Immature natural killer cell (primary cell): Measurements from ENCODE around the gene CXCL10. TPM values are rescaled to one million over a fixed set of nuclear protein-coding genes. Genes with fewer than 3 reads are reported as not detected.
"Not testable (repeated sequence)": the region's sequence is repeated elsewhere in the genome, so short reads cannot be mapped to it uniquely, and the experiment has no call there.

ENCODE experiments used
- DNase-seq, 3 donors: peaks; one replicate each; pipeline ENCODE4 v3.0.0; 2022; ENCODE audit warnings: mixed read lengths in 1 of 3
- H3K27ac Mint-ChIP-seq, 6 donors: one replicate each; pipeline ENCODE4 v1.8.0; 2020; ENCODE audit warnings: mixed read lengths in 6 of 6, mild to moderate bottlenecking in 5 of 6, inconsistent platforms in 4 of 6, moderate library complexity in 3 of 6
- H3K27me3 Mint-ChIP-seq, 3 donors: one replicate each; pipeline ENCODE4 v1.8.0; 2020 to 2021; ENCODE audit warnings: low read depth in 3 of 3, mild to moderate bottlenecking in 3 of 3, mixed read lengths in 3 of 3, moderate library complexity in 3 of 3, inconsistent platforms in 1 of 3
- H3K36me3 Mint-ChIP-seq, 3 donors: one replicate each; pipeline ENCODE4 v1.8.0; 2020; ENCODE audit warnings: mixed read lengths in 3 of 3, inconsistent platforms in 2 of 3, mild to moderate bottlenecking in 2 of 3
- H3K4me1 Mint-ChIP-seq, 2 donors: one replicate each; pipeline ENCODE4 v1.8.0; 2020; ENCODE audit warnings: inconsistent platforms in 2 of 2, mild to moderate bottlenecking in 2 of 2, mixed read lengths in 2 of 2, moderate library complexity in 1 of 2
- H3K4me3 Mint-ChIP-seq, 5 donors: one replicate each; pipeline ENCODE4 v1.8.0; 2020; ENCODE audit warnings: mild to moderate bottlenecking in 5 of 5, mixed read lengths in 5 of 5, inconsistent platforms in 3 of 5, moderate library complexity in 3 of 5
- H3K9me3 Mint-ChIP-seq, 6 donors: one replicate each; pipeline ENCODE4 v1.8.0; 2020; ENCODE audit warnings: mild to moderate bottlenecking in 6 of 6, mixed read lengths in 6 of 6, inconsistent platforms in 4 of 6, moderate library complexity in 3 of 6
- polyA plus RNA-seq, 3 donors: library from polyadenylated mRNA; unstranded; fragments of 300-500 nt; fragmentation: Illumina TruSeq; gene quantifications; one replicate each; pipeline ENCODE4 v1.2.3, GENCODE V29; 2021

CXCL10 gene
- polyA plus RNA-seq, 3 donors from 2014 or later = not detected

DNA sequence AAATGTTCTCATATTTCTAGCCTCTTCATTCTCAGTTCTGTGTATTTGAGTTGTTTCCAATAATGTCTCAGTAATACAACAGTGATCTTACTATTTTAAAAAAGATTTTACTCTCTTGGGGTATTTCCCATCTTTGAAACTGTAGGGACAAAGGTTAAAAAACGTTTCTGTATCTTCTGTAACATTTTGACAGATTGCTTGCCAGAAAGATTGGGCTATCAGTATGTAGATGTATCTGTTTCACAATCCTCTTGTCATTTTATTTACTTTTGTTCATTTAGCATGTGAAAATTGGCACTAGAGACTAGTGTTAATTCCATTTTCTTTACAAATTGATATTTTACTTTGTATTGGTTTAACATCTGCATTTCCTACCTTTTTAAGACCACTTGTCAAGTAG, 9.8 kb downstream of the CXCL10 start:
- Mint-ChIP-seq H3K4me1 (no peaks in the 10 kb centered on the region), H3K27ac (no peak overlapping the region), H3K4me3 (no peak overlapping the region), H3K36me3 (no peaks in the 10 kb centered on the region), H3K9me3 (no peaks in the 10 kb centered on the region), H3K27me3 (peaks cover 0 to 5% (median 2%) of the 10 kb centered on the region in 3 donors)
- no peak for DNase-seq

DNA sequence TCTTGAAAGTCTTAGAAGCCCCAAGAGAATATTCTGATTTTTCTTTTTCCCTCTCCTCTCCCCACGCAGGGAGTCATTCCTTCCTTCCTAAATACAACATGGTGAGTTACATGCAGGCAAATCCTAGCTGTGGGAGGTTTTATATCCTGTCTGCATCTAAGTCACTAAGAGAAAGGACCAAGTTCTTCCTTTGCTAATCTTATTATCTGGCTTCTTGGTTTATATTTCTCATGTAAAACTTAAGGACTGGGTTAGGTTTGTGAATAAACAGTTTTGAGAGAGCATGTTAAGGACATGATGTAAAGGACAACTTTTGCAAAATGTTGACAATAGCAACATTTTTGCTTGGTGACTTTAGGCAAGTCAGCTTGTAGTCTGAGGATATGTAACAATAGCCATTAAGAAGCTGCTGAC, 10.9 kb downstream of the CXCL10 start:
- Mint-ChIP-seq H3K9me3 (no peaks in the 10 kb centered on the region), H3K36me3 (no peaks in the 10 kb centered on the region), H3K4me1 (no peaks in the 10 kb centered on the region), H3K27ac (no peak overlapping the region), H3K4me3 (no peak overlapping the region), H3K27me3 (peaks cover 0 to 5% (median 2%) of the 10 kb centered on the region in 3 donors)
- DNase-seq = no peak

DNA sequence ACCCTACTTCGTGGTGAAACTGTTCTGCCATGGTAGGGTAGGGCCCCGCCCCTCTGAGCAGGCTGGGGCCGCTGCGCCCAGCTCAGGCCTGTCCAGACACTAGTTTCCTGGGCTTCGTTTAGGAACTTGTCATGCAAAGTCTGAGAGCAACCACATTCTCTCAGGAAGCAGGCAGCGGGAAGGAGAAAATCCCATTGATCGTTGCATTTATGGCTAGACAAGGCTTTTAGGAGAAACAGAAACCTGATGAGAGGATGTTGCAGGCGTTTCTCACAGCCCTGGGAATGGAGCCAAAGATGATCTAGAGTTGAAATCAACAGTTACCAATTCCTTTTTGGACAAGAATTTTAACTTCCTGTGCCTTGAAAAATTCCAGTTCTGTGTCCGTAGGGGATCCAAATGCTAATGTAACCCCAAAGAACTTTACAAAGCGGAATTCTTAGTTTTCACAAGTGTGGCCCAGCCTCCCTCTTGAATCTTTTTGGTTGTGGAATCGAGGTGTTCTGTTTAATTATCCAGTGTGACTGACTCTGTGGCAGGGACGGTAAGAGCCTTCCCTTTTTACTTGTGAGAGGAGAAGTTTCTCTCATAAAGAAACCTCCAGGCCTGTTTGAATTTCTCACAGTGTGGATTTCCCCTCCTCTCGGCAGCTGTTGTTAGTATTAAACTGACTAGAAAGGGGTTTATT, 11.5 kb downstream of the CXCL10 start:
- Mint-ChIP-seq H3K4me3 (no peak overlapping the region), H3K9me3 (no peaks in the 10 kb centered on the region), H3K36me3 (no peaks in the 10 kb centered on the region), H3K4me1 (no peaks in the 10 kb centered on the region), H3K27me3 (peaks cover 0 to 5% (median 2%) of the 10 kb centered on the region in 3 donors), H3K27ac (no peak overlapping the region)
- DNase-seq = no peak

DNA sequence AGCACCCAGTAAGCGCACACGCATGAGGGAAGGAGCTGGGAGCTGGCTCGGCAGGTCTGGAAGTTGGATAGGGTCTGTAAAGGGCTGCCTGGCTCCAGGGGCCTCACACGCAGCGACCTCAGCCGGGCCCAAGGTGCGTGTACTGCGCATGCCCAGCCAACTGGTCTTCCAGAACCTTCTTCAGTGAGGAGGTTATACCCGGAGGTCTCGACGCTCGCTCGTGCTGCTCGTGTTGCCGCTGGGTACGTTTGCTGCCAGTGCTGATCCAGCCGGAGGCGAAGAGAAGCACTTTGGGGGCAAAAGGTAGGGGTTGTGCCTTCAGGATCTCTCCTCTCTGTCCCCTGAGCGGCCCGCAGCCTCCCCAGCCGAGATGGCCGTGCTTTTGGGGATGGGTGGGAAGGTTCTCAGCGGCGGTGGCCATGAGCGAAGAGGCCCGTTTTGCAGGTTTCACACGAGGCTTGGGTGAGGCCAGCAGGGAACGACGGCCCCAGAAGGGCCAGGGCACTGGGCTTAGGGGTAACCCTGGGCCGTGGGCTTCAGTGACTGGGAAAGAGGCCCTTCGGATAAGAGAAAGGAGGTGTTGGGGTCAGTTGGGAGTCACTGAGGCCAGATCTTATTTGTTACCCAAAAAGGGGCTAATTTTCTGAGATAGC, 12.2 kb downstream of the CXCL10 start:
- Mint-ChIP-seq H3K27ac (no peak overlapping the region), H3K27me3 (peaks cover 0 to 2% (median 2%) of the 10 kb centered on the region in 3 donors), H3K9me3 (no peaks in the 10 kb centered on the region), H3K4me3 (no peak overlapping the region), H3K36me3 (no peaks in the 10 kb centered on the region), H3K4me1 (no peaks in the 10 kb centered on the region)
- DNase-seq = no peak

DNA sequence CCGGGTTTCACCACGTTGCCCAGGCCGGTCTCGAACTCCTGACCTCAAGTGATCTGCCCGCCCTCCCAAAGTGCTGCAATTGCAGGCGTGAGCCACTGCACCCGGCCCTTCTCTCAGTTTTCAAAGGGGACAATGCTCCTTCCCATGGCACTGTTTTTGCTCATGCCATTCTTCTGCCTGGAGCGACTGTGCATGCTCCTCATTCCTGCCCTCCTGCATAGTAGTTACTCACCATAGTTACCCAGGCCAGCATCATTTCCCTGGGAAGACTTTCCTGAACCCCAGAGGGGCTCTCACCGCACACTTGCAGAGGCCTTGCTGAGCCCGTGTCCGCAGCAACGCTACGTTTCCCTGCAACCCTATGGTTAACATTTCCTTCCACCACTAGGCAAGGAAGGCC, 12.7 kb downstream of the CXCL10 start:
- no peak for DNase-seq
- H3K27ac Mint-ChIP-seq = no peak overlapping the region
- H3K4me3 Mint-ChIP-seq = no peak overlapping the region
- H3K4me1 Mint-ChIP-seq = no peaks in the 10 kb centered on the region
- no peaks in the 10 kb centered on the region for H3K36me3 Mint-ChIP-seq
- peaks cover 0 to 2% (median 2%) of the 10 kb centered on the region in 3 donors for H3K27me3 Mint-ChIP-seq
- no peaks in the 10 kb centered on the region for H3K9me3 Mint-ChIP-seq

DNA sequence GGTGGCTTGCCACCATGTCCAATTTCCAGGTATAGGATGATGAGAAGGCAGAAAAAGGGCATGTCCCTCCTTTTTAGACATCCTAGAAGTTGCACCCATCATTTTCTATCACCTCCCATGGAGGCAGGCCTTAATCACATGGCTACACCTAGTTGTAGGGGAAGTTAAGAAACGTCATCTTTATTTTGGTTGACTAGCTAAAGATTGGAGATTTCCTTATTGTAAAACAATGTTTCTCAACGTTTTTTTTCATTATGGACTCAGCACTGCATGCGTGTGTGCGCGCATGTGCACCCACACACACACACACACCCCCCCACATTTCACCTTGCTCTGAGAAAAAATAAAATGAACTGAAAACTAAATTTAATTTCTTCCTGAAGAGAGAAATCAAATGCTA, 14.0 kb downstream of the CXCL10 start:
- H3K4me1 Mint-ChIP-seq = no peaks in the 10 kb centered on the region
- no peak for DNase-seq
- no peaks in the 10 kb centered on the region for H3K9me3 Mint-ChIP-seq
- no peak overlapping the region for H3K4me3 Mint-ChIP-seq
- no peak overlapping the region for H3K27ac Mint-ChIP-seq
- H3K27me3 Mint-ChIP-seq = peaks cover 0 to 2% (median 2%) of the 10 kb centered on the region in 3 donors
- no peaks in the 10 kb centered on the region for H3K36me3 Mint-ChIP-seq

- Mint-ChIP-seq H3K4me3 (no peak within 1 kb of the TSS), H3K27me3 (peaks cover 0 to 3% (median 0%) of the 10 kb centered on the region in 3 donors), H3K4me1 (no peaks in the 10 kb centered on the region), H3K36me3 (no peaks in the 10 kb centered on the region), H3K9me3 (no peaks in the 10 kb centered on the region), H3K27ac (no peak within 1 kb of the TSS)
- no peak for DNase-seq
Observed at GRCh38 chr4:76007089-76007862, 16.0 kb downstream of the CXCL10 start, which contains the start of gene CXCL9. CXCL9 (minus strand) TSS chr4:76007509; CDS start chr4:76007449, 60 bp downstream.

DNA sequence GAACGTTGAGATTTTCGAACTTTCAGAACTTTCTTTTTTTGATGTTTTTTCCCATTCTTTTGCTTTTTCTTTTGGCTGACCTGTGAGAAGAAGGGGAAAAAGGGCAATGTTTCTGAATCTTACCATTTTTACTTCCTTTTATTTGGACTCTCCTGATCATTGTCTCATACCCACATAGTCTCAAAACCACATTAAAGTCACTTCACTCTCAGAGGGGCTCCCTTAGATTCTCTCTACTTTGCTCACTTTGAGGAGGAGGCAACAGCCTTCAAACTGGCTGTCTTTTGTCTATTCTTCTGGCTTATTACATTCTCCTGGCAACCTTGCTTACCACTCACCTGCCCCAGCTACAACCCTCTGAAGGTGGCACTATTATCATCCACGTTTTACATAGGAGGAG, 19.7 kb downstream of the CXCL10 start:
- Mint-ChIP-seq H3K27me3 (peaks cover 0 to 6% (median 0%) of the 10 kb centered on the region in 3 donors), H3K4me3 (no peak overlapping the region), H3K36me3 (no peaks in the 10 kb centered on the region), H3K9me3 (no peaks in the 10 kb centered on the region), H3K27ac (no peak overlapping the region), H3K4me1 (no peaks in the 10 kb centered on the region)
- DNase-seq = no peak

- no peak overlapping the region for H3K27ac Mint-ChIP-seq
- no peaks in the 10 kb centered on the region for H3K4me1 Mint-ChIP-seq
- no peak overlapping the region for H3K4me3 Mint-ChIP-seq
- H3K27me3 Mint-ChIP-seq = peaks cover 0 to 6% (median 0%) of the 10 kb centered on the region in 3 donors
- DNase-seq = no peak
- H3K9me3 Mint-ChIP-seq = no peaks in the 10 kb centered on the region
- H3K36me3 Mint-ChIP-seq = no peaks in the 10 kb centered on the region
Observed at GRCh38 chr4:76003035-76003434, 20.3 kb downstream of the CXCL10 start.

DNA sequence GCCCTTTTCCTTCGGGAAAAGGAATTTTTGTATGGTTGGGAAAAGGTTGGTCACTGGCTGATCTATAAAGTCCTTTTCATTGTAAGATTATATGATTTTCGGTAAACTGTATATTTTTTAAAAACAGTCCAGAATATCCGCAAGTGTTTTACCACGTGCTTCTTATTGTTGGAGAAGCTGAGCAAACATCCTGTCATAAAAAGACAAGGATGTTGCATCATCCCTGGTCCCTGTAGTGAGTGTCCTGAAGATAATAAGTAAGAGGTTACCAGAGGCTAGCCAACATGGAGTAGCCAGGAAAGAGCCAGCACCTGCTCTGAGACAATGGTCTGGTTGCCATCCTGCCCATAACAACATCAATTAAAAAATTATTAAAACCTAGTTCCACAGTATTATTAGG, 21.1 kb downstream of the CXCL10 start:
- H3K9me3 Mint-ChIP-seq = no peaks in the 10 kb centered on the region
- no peak for DNase-seq

GRCh38 chr4:76001700-76002099, 21.6 kb downstream of the CXCL10 start:
- Mint-ChIP-seq H3K9me3 (no peaks in the 10 kb centered on the region), H3K27me3 (peaks cover 0 to 6% (median 0%) of the 10 kb centered on the region in 3 donors), H3K4me3 (no peak overlapping the region), H3K27ac (no peak overlapping the region), H3K4me1 (no peaks in the 10 kb centered on the region), H3K36me3 (no peaks in the 10 kb centered on the region)
- DNase-seq = no peak

More for the DNA sequence above, 21.1 kb downstream of the CXCL10 start:
- Mint-ChIP-seq H3K4me3 (no peak overlapping the region), H3K27me3 (peaks cover 0 to 6% (median 0%) of the 10 kb centered on the region in 3 donors), H3K27ac (no peak overlapping the region), H3K36me3 (no peaks in the 10 kb centered on the region), H3K4me1 (no peaks in the 10 kb centered on the region)

GRCh38 chr4:76000279-76000678, 23.0 kb downstream of the CXCL10 start:
- no peak overlapping the region for H3K27ac Mint-ChIP-seq
- no peak overlapping the region for H3K4me3 Mint-ChIP-seq
- H3K27me3 Mint-ChIP-seq = peaks cover 0 to 6% (median 0%) of the 10 kb centered on the region in 3 donors
- DNase-seq = no peak
- H3K36me3 Mint-ChIP-seq = no peaks in the 10 kb centered on the region
- no peaks in the 10 kb centered on the region for H3K4me1 Mint-ChIP-seq
- no peaks in the 10 kb centered on the region for H3K9me3 Mint-ChIP-seq

- not testable (repeated sequence) for H3K27me3 Mint-ChIP-seq, H3K36me3 Mint-ChIP-seq, H3K4me1 Mint-ChIP-seq, H3K27ac Mint-ChIP-seq, H3K4me3 Mint-ChIP-seq, DNase-seq, H3K9me3 Mint-ChIP-seq
Observed at GRCh38 chr4:75998525-75999147, 24.7 kb downstream of the CXCL10 start.

DNA sequence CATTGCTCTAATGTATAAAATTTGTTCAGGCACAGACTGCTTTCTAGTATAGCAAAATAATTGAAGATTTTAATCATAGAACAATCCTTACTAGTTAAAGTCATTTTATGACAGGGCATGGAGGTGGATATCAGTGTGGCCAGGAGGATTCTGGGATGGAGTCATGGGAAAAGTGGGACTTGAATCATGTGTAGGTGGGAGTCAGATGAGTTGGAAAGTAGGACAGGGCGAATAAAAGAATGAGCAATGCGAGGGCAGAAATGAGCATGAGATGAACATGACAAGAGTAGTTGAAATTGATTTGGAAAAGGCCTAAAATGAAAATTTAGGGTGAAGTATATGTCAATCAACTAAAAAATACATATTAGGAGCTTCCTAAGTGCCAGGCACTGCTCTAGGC, 25.4 kb downstream of the CXCL10 start:
- Mint-ChIP-seq H3K27me3 (peaks cover 0 to 3% (median 0%) of the 10 kb centered on the region in 3 donors), H3K36me3 (no peaks in the 10 kb centered on the region), H3K27ac (no peak overlapping the region), H3K9me3 (no peaks in the 10 kb centered on the region), H3K4me3 (no peak overlapping the region), H3K4me1 (no peaks in the 10 kb centered on the region)
- DNase-seq = no peak
